Kidney glomerular epithelial cell (primary cell): ENCODE data around the gene KCNF1.

Source experiments
- DNase-seq: peaks from one replicate; lab custom pipeline; 2025; lab: John Stamatoyannopoulos, UW

KCNF1 gene

DNA sequence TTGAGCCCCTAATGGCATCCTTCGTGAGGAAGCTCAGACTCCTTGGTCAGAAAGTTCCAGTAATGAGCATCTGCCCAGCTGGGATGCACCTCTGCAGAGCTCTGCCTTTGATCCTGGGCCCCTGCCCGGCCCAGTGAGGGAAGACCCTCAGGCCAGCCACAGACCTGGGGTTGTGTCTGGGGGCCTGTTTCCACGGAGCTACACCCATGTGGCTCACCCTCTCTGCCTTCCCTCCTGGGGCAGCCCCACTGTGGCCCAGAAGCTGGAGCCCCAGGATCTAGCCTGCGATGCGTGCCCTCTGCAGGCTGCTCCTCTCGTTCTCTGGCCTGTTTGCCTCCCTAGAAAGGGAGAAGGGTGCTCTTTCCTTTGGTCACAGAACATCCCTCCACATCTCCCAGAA lies 9.8 kb downstream of the KCNF1 start:
- DNase-seq: no peak

DNA sequence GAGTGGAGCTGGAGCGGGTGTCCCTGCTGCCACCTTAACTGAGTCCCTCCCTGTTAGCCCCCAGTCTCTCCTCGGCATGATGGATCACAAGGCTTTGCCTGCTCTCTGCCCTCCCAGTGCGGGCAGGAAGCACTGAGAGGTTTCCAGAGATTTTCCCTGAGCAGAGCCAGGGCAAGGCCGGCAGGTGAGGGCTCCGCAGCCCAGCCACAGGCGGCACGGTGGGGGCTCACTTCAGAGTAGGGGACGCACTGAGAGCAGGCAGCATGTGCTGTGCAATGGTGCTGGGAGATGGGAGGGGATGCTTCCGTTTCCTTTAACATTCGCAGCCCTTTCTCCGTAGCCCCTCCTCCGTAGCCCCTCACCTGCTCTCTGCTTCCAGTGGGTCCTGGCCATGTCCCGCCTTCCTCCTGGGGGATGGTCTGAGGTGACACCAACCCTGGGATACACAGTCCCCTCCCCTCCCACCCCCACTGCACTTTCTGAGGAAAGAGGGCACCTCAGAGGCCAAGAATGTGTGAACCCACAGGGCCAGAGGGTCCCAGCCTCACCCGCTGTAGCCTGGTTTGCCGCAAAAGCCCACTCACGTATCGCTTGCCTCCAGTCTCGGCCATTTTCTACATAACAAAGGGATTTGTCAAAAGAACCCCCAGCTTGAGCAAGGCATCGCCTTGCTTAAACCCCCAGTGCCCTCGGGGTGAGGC lies 10.7 kb downstream of the KCNF1 start:
- no peak for DNase-seq

DNA sequence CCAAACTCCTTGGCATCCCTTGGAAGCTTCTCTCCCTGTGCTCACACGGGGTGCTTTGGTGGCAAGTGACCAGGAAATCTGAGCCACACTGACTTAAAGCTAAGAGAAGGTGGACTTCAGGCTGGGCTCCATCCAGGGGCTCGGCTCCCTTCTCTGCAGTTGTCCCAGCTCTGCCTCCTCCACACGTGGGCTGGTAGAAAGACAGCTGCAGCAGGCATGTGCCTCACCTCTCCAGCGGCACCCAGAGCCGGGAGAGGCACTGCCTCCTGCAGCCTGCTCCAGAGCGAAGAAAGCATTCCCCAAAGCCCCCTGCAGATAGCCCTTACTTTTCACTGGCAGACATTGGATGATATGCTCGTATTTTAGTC lies 11.3 kb downstream of the KCNF1 start:
- DNase-seq: no peak

DNA sequence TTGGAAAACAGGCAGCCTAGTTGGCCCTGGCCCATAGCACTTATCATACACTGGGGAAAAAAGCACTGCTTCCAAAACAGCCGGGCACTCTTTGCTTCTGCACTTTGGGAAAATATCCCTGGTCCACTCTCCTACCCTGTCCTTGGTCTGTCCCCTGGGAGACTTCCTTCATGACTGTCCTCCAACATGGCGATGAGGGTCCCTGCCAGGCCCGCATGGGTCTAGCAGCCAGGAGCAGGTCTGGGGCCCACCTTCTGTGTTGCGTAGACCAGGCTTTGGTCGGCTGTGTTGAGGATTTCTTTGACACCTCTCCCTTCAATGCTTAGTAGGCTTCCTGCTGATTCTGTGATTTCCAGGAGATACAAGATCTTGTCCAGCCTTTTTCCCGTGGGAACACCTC lies 12.2 kb downstream of the KCNF1 start:
- no peak for DNase-seq

DNA sequence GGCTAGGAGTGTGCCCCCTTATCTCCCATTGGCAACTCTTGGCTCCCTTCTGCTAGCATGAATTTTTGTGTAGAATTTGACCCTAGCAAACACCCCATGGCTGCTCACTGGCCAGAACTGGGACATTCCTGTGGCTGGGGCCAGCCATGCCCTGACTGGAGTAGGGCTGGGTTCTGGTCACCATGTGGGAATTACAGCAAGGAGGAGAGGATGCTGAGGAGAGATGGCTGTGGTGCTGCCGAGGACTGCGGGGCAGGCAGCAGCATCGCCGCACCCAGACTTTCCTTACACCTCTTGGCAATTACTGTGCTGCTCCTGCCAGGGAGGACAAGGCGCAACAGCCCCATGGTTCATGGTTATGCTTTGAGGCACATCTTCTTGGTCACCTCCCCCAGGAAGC lies 12.7 kb downstream of the KCNF1 start:
- DNase-seq: no peak

DNA sequence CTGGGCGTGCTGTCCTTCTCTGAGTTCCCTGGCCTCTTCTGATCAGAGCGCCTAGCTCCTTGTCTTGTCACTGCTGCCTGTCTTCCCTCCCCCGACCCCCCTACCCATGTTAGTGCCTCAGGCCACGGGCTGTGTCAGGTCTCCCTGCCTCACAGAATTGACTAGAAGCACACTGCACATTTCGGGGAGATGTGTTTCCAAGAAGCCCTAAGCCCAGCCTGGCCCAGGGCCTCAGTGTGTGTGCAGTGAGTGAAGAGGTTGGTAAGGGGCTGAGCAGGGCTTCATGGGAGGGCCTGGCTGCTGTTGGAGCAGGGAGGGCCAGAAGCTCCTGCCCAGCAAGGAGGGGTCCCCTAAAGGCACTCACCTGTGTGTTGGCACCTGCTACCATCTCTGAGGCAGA lies 13.1 kb downstream of the KCNF1 start:
- no peak for DNase-seq

DNA sequence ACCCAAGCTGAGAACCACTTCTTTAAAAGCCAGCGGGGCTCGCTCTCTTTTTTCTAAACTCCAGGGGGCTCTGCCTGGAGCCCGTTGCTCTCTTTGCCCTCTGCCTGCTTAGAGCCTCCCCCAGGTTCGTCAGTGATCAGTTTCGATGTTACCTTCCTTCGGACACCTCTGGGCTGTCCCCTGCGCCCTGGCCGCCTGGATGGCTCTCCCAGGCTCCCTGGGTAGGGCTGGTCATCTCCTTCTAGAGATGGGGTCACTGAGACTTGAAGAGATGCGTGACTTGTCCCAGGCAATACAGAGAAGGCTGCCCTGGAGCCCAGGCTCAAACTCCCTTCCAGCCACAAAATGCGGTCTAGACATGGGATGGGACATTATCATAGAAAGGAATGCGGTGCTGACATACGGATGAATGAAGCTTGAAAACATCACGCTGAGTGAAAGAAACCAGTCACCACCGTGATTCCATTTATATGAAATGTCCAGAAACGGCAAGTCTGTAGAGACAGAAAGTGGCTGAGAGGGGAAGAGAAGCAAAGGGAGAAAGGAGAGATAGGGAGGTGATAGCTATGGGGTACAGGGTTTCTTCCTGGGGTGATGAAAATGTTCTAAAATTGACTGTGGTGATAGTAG lies 14.6 kb downstream of the KCNF1 start:
- DNase-seq: no peak

DNA sequence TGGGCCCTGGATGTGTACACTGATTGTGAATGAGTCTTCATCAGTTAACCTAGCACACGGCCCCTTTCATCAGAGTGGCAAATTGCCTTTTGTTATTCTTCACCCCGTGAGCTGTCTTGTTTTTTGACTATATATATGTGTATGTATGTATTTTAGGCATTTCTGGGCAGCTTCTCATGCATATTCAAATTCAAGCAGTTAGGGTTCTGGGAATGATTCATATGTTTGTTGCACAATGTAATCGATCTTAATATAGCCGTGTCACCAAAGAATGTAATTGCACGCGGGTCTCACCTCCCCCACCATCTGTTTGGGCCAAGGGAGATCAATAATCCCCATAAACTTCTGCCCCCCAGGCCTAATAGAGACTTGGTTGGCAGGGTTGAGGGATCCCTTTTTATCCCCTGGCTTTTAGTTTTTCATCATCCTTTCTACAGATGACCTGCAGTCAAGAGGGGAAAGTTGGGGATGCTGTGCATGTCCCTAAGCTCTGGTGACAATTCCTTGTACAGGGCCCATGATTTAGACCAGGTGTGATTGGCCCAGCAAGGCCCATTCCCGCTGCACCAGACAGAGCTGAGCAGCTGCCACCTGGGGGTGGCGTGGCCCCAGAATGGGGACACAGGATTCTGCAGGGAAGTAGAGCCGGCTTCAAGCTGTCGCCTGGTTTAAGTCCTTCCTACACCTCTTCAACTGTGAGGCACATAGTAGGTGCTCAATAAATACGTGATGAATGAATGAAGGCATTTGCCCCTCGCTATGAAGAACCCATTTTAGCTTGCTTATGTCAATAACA lies 19.2 kb downstream of the KCNF1 start:
- no peak for DNase-seq

DNA sequence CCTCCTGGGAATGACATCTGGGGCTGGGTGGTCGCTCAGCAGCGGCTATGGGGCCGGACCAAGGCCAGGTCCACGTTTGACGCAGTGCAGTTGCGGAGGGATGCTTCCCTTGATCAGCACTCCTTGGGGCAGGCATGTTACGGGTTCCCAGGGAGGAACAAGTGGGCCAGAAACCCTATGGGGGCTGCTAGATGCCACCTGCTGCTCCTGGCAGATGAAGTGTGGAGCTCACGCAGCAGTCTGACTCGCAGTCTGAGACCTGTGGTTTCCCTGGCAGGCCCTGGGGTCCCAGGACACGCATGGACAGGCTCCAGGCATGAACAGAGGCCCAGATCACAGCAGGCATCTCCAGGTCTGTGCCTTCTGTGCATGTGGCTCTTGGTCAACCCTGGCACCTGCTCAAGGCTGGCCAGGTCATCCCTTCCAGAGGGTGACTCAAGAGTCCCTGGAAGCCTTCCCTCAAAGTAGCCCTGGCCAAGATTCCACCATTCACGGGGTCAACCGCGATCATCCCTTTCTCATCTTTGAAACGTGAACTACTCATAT lies 20.0 kb downstream of the KCNF1 start:
- peak; percentile 5 for DNase-seq

DNA sequence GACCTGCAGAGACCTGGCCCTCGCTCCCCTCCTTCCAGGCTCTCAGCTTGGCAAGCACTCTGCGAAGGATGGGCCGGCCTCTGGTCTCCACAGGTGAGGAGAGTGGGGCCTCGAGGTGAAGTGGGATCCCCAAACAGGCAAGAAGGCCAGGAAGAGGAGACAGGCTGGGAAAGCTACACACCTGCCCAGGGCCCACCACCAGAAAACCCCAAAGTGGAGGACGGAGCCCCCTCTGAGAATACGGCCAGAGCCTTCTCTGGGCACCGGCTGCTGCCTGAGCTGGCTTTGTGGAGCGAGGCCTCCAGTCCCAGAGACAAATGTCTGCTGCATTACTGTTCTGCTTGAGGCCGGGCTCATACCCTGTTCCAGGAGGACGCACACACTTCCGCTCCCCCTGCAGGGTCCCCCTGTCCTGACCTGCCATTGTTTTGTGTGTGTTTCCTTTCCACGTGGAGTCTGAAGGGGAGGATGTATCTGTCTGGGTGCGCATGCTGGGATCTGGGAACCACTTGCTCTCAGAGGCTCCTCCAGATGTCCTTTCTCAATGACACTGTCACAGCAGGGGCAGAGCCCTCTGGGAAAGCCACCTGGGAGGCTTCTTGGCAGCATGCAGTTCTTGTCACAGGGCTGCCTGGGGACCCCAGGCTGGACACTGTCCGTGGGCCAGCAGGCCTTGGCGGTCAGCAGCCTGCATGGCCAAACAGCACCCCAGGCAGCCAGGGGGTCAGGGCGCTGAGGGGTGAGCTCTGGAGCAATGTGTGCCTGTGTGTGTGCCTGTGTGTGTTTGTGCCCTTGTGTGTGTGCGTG lies 20.8 kb downstream of the KCNF1 start:
- no peak for DNase-seq

DNA sequence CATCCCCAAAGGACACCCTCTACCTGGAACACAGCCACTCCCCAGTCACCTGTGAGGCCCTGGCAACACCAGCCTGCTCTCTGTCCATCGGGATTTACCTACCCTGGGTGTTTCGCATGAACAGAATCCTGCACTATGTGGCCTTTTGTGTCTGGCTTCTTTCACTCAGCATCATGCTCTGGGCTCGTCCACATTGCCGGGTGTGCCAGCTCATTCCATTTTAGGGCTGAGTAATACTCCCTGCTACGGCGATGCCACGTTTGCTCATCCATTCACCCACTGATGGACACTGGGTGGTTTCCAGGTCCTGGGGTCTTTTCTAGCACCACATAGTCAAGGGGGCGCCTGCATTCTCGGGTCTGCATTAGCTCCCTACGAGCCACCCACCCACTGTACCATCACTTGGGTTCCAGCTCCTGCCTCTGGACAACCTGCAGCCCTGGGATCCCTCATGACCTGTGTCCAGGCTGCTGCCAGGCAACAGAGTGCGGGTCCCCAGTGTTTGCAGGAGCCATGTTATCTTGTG lies 22.0 kb downstream of the KCNF1 start:
- DNase-seq: no peak

DNA sequence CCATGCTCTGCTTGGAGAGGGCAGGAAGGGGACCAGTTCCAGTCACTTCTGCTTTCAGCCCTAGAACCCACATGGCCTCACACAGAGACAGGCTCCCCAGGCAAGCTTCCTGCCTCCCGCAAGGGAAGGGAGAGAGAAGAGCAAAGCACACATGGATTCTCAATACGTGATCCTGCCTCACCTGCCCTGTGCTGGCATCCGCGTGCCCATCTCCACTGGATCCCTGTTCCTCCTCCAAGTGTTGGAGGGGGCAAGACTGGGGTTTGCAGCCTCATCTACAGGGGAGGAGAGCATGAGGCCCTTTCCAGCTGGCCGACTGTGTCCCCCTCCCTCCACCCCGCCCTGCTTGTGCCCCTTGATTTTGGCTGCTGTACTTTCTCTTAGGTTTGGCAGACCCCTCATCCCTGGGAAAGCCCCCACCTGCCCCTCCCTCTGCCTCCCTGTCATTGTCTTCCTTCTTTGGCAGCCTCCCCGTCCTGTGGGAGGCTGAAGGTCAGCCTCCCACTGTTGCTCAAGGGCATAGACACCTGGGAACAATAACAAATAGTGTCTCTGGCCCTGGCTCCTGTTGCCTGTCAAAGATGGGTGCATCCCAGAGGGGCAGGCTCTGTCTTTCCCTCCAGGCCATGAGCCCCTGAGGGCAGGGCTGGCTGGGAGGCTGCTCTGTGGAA lies 22.7 kb downstream of the KCNF1 start:
- DNase-seq: no peak

DNA sequence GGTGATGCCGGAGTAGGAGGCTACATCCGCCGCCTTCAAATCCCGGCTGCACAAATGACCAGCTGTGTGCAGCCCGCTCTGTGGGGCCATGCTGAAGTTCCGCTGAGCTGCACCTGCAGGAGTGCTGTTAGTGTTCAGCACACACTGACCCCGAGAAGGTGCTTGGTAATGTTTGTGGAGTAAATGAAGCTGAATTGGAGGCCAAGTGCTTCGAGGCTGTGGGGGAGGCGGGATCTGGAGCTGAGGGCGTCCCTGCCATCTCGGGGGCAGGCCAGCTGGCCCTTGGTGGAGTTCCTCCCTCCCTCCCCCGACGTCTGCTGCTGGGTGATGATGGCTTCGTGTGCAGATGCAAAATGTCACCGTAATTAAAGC lies 23.2 kb downstream of the KCNF1 start:
- no peak for DNase-seq

DNA sequence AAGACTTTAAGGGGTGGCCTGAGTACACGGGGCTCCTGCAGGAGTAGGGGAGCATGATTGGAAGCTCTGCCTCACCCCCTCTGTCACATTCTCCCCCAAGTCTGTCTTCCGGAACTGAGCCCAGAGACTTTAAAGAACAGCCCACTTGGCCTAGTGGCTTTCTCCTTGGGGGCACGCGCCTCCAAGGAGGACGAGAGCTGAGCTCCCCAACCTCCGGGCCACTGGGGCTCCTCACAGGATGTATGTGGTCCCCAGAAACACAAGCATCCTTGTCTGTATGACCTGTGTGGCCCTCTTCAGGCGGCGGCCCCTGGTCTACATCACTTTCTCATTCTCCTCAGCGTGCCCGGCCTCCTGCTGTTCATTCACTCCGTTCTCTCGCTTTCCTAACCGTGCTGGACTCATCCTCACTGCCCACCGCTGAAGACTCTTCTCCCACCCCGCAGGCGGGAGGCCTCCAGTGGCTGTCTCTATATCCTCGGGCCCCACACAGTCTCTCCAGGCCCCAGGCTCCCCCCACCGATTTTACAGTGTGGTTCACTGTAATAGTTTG lies 23.7 kb downstream of the KCNF1 start:
- DNase-seq: no peak

DNA sequence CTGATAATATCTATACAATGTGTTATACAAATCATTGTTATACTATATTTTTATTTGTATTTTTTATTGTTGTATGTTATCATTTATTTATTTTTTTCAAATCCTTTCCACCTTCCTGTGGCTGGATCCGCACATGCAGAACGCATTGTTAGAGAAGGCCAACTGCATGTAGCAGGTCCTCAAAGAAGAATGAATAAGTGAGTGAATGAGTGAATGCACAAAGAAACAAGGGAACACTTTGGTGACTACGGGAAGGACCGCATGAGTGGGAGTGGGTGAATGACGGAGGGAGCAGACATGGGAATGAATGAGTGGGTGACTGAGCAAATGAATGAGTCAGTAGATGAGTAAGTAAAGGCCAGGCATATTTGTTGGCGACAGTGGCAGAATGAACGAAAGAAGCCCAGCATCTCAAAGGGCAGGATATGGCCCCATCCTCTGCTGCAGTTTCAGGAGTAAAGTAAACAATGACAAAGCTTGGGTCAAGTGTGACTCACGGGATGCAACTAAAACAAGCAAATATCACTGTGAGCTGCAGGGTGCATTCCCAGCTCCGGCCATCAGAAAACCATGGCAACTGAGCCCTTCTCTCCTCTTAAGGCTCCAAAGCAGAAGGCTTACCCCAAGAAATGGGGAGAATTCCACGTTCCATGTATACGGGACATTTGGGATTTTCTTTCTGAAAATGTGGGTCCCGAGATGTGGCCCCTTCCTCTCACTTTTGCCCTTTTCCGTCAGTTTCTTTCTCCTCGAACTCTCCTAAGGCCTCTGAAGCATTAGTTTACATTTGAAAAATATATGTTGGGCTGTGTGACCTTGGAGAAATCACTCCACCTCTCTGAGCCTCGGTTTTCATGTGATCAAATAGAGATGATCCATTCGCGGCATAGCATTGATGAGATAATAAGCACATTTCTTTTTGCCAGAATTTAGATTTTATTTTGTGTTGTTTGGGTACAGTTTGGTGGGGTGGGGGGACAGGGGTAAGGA lies 24.5 kb downstream of the KCNF1 start:
- DNase-seq: peak; percentile 96

DNA sequence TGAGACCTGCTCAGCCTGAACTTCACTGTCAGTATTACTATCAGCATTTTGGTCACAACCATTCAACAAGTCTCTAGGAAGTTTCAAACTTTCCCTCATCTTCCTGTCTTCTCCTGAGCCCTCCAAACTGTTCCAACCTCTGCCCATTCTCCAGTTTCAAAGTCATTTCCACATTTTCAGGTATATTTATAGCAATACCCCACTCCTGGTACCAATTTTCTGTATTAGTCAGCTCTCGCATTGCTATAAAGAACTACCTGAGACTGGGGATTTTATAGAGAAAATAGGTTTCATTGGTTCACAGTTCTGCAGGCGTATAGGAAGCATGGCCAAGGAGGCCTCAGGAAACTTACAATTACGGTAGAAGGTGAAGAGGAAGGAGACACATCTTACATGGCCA lies 27.3 kb downstream of the KCNF1 start:
- DNase-seq: no peak

DNA sequence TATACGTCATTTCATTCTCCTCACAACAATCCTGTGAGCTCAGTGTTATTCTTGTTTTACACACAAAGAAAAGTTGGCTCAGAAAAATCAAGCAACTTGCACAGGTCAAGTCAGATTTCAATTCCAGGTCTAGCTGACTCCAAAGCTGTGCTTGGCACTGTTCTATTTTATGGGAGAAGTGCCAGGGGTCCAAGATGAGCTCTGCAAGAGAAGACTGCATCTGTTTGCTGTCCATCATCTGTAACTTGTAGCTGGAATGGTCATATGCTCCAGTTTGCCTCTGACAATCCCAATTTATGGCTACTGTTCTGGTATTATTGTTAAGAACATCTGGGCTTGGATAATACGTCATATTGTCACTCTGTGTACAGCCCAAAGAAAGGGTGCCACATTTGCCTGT lies 28.9 kb downstream of the KCNF1 start:
- no peak for DNase-seq

DNA sequence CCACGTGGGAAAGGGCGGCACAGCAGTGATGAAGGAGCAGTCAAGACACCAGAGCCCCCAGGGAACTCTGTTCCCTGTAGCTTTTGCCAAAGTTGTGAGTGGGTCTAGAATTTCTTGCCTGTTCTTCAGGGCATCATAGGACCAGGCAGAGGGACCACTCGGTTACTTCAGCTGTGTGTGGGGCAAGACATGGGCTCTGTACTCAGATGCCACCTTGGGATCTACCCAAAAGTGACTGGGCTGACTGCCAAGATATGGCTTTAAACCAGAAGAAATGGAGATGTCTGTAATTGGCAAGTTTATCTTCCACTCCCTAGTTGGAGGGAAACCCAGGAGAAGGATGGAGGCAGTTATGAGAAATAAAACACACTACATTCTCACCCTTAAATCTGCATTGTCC lies 29.6 kb downstream of the KCNF1 start:
- DNase-seq: no peak

DNA sequence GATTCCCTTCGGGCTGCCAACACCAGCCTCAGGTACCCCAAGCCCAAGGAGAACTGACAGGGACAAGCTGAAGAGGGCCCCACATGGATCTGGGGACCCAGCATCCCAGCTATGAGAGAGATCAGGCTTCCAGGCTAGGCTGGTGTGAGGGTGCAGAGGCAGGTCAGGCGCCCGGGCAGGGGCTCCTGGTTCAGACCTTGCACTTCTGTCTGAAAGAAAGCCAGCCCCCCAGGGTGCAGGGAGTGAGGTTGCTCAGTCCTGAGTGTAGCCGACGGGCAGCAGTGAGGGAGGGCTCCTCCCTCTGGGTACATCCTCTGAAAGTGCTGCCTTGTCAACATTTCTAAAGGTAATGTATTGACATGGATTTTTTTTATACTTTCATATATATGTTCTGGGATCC lies 33.1 kb downstream of the KCNF1 start:
- no peak for DNase-seq

DNA sequence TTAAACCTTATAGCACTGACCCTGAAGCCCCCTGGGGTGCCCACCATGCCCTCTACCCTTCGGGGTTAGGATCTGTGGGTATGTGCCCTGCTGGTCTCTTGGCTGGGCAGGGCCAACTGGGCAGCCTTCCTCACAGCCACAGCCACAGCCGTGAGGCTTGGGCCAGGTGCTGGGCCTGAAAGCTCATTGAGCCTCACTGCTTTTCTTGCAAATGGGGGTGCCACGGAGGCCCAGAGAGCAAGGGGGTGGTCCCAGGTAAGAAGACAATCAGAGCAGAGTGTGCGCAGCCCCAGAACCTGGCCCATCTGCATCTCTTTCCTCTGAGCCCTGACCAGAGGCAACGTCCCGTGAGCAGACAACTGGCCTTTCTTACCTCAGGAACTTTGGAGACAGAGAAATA lies 34.7 kb downstream of the KCNF1 start:
- no peak for DNase-seq
